Lower leg skin (tissue), 3 donors: ENCODE data around the gene PTPN1.

Experiments used
- POLR2A ChIP-seq, 2 donors: fragments of 450-650 bp; IDR thresholded peaks; one replicate each; pipeline ENCODE4 v1.6.1; 2016 to 2017; ENCODE audit warnings: antibody characterized with exemption in 2 of 2, mild to moderate bottlenecking in 1 of 2, moderate library complexity in 1 of 2
- TF ChIP-seq, protein P1 (sequence below), 3 donors: fragments of 450-650 bp; IDR thresholded peaks; one replicate each; pipeline ENCODE4 v1.5.1; 2016; ENCODE audit warnings: antibody characterized with exemption in 3 of 3, mild to moderate bottlenecking in 3 of 3, moderate library complexity in 2 of 3

DNA sequence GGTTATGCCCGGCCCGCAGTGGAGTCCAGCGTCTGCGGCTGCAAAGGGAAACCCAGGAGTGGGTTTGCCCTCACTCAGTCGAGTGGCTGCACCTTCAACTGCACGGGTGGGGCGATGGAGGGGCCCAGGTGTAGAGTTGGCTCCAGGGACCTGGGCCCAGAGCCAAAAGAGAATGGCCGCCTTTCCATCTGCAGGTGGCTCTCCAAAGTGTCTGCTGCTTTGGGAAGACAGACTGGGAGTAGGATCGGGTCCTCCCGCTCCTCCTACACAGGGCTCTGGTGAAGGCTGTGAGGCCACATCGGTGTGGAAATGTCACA is 80.1 kb downstream of the PTPN1 start:
- TF ChIP-seq, protein P1, sequence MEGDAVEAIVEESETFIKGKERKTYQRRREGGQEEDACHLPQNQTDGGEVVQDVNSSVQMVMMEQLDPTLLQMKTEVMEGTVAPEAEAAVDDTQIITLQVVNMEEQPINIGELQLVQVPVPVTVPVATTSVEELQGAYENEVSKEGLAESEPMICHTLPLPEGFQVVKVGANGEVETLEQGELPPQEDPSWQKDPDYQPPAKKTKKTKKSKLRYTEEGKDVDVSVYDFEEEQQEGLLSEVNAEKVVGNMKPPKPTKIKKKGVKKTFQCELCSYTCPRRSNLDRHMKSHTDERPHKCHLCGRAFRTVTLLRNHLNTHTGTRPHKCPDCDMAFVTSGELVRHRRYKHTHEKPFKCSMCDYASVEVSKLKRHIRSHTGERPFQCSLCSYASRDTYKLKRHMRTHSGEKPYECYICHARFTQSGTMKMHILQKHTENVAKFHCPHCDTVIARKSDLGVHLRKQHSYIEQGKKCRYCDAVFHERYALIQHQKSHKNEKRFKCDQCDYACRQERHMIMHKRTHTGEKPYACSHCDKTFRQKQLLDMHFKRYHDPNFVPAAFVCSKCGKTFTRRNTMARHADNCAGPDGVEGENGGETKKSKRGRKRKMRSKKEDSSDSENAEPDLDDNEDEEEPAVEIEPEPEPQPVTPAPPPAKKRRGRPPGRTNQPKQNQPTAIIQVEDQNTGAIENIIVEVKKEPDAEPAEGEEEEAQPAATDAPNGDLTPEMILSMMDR (IDR thresholded peaks at IDR 0.05) = no peak
- no peak for TF ChIP-seq POLR2A (IDR thresholded peaks at IDR 0.05)
